Measurements from ENCODE around the gene IRS1. TPM values are rescaled to one million over a fixed set of nuclear protein-coding genes. Genes with fewer than 3 reads are reported as not detected.

IRS1 gene
- total RNA-seq, 1 donor from 2014 or later, result 3.2 TPM

DNA sequence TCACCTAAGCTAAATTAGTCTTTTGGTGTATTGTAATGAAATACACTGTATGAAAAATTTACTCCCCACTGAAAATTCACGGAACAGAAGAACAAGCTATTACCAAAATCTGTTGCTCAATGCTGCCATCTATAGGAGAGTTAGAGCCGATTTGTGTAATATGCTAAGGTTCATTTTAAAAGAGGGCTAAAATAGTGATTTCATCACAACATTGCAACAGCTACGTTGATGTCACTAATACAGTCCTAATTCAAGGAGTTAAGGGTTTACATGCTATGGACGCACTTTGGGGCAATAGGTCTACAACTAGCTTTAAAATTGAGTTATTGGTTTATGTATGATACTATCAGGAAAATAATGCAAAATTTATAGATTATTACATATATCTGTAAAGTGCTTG lies 3.0 kb upstream of the IRS1 start:
- intact Hi-C loops (cut with micrococcal nuclease), result loop anchor here (1.0 to 10.0 kb wide), 6 partner anchors 9 to 1760 kb away; partner anchors contain the start of gene DOCK10
- ATAC-seq (ENCODE audit: low read depth) (no peak), DNase-seq (no peak)
- ChIA-PET POLR2A (interaction anchor here (1.2 to 2.4 kb wide), 4 partner anchors 10 to 168 kb away, joined by 6 to 16 read pairs (median 10); partner anchors contain the start of gene RHBDD1), CTCF (interaction anchor here (0.6 to 6.0 kb wide), 34 partner anchors 9 to 1140 kb away, joined by 3 to 59 read pairs (median 4); partner anchors contain the start of gene RHBDD1)
- Mint-ChIP-seq H3K36me3 (ENCODE audit: low read depth) (no peaks in the 10 kb centered on the region), H3K4me3 (peak overlapping the region; percentile 13), H3K4me1 (peaks cover 25% of the 10 kb centered on the region), H3K9me3 (no peaks in the 10 kb centered on the region), H3K27ac (no peak overlapping the region), H3K27me3 (peaks cover 12% of the 10 kb centered on the region)
- TF ChIP-seq CTCF (IDR thresholded peaks at IDR 0.05), result peak; percentile 87

DNA sequence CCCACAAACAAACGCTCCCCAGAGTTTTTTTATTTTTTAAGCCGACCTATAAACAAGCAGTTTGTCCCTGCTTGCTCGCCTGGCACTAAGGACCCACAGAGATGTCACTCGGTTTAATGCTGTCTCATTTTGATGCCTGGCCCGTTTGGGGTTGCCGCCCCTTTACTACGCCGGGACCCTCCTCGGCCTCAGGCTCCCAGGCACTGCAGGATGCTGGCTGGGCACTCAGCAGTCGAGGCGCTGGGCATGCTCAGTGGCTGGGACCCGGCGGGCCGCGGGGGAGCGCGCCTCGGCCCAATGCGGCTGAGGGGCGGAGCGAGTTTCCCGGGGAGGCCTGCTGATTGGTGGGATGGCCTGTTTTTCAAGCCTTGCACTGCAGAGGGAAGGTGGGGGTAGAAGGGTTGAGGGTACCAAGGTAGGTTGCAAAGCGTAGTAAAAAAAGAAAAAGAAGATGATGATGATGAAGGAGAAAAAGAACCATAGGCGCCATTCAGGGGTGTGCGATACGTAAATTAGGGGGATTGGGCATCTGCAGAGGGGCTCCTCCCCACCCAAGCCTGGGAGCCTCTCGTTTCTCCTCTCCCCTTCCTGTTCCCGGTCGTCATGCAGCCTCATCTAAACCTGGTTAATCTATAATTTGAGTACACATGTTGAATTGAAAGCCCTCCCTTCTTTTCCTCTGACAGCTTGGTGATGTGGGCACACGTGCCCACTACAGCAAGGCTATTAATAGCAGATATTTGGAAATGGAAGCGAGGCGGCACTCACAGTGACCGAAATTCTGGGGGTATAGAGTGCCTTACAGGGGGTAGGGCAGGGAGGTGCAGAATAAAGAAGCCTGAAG lies 1.5 kb upstream of the IRS1 start:
- POLR2A ChIA-PET, result interaction anchor here (1.1 to 3.4 kb wide), 7 partner anchors 9 to 170 kb away, joined by 3 to 34 read pairs (median 6); partner anchors contain the start of gene RHBDD1
- intact Hi-C loops (cut with micrococcal nuclease), result loop anchor here (1.0 to 10.0 kb wide), 6 partner anchors 35 to 1759 kb away; partner anchors contain the start of genes DOCK10 and RHBDD1

DNA sequence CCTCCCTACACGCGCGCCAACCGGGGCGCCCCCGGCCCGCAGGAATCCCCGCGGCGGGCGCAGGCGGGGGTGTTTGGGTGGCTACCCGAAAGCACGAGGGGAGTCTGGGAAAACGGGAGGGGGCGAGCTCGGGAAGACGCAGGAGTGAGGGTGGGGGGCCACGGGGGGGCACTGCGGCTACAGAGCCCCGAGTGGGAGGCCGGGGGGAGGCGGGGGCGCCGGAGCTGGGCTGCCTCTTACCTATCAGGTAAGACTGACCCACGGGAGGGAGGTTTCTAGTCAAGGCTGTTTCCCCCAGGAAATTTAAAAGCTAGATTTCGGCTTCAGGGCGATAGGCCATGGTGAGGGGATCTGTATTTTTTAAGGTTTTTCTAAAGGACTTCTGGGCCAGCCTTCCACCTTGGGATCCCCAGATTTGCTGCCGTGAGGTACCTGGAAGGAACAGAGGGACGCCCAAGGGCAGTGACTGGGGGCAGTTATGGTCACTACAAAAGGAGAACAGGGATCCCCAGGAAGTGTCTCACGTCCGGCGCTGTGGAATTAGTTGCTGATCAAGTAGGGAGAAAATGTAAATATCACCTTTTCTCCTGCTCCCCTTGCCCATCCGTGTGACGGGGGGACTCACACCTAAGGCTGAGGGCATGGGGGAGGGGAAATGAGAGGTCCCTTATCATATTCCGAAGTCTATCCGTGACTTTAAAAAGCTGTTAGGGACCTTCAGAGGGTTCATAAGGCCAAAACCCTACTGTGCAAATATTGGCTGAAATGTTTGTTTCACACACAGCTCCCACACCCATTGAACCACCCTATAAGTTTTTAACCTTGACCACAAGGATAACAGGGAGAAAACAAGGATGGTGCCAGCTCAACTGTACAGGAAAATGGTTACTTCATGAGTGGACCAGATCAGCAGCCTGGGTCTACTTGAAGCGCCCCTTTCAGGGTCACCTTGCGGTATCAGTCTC lies 638 bp upstream of the IRS1 start:
- no peak for TF ChIP-seq CTCF (IDR thresholded peaks at IDR 0.05)
- Mint-ChIP-seq H3K27me3 (peaks cover 5% of the 10 kb centered on the region), H3K36me3 (ENCODE audit: low read depth) (peaks cover 1% of the 10 kb centered on the region), H3K27ac (peak overlapping the region; percentile 77), H3K4me3 (peak overlapping the region; percentile 90), H3K4me1 (peaks cover 33% of the 10 kb centered on the region), H3K9me3 (no peaks in the 10 kb centered on the region)
- intact Hi-C loops (cut with micrococcal nuclease), result loop anchor here (1.0 to 10.0 kb wide), 6 partner anchors 9 to 1758 kb away; partner anchors contain the start of gene DOCK10
- ChIA-PET CTCF (interaction anchor here (0.7 to 6.0 kb wide), 16 partner anchors 11 to 1135 kb away, joined by 3 to 59 read pairs (median 4); partner anchors contain the start of gene RHBDD1), POLR2A (interaction anchor here (0.5 to 3.4 kb wide), 16 partner anchors 8 to 911 kb away, joined by 3 to 34 read pairs (median 4); partner anchors contain the start of gene RHBDD1)
- DNase-seq (peak; percentile 20), ATAC-seq (ENCODE audit: low read depth) (no peak)

More for the DNA sequence above, 1.5 kb upstream of the IRS1 start:
- Mint-ChIP-seq H3K27ac (peak overlapping the region; percentile 77), H3K4me1 (peaks cover 33% of the 10 kb centered on the region), H3K9me3 (no peaks in the 10 kb centered on the region), H3K36me3 (ENCODE audit: low read depth) (peaks cover 1% of the 10 kb centered on the region), H3K27me3 (peaks cover 10% of the 10 kb centered on the region), H3K4me3 (peak overlapping the region; percentile 90)
- DNase-seq (peak; percentile 84), ATAC-seq (ENCODE audit: low read depth) (peak; percentile 78)
- CTCF ChIA-PET, result interaction anchor here (0.5 to 6.0 kb wide), 12 partner anchors 10 to 1135 kb away, joined by 3 to 59 read pairs (median 9); no protein-coding TSS in a partner anchor
- TF ChIP-seq CTCF (IDR thresholded peaks at IDR 0.05), result no peak

GRCh38 chr2:226798422-226799210 lies 1.0 kb downstream of the IRS1 start:
- H3K4me1 Mint-ChIP-seq, result peaks cover 44% of the 10 kb centered on the region
- no peaks in the 10 kb centered on the region for H3K9me3 Mint-ChIP-seq
- H3K36me3 Mint-ChIP-seq (ENCODE audit: low read depth), result peaks cover 1% of the 10 kb centered on the region
- peak overlapping the region; percentile 92 for H3K4me3 Mint-ChIP-seq
- peak; percentile 56 for DNase-seq
- TF ChIP-seq CTCF (IDR thresholded peaks at IDR 0.05), result no peak
- peak; percentile 11 for ATAC-seq (ENCODE audit: low read depth)
- intact Hi-C loops (cut with micrococcal nuclease), result loop anchor here (1.0 to 2.0 kb wide), 4 partner anchors 7 to 494 kb away; no protein-coding TSS in a partner anchor
- ChIA-PET POLR2A (interaction anchor here (0.7 to 3.4 kb wide), 10 partner anchors 8 to 910 kb away, joined by 3 to 34 read pairs (median 6); partner anchors contain the start of gene RHBDD1), CTCF (interaction anchor here (1.1 to 6.0 kb wide), 7 partner anchors 9 to 908 kb away, joined by 3 to 59 read pairs (median 10); partner anchors contain the start of gene RHBDD1)
- peak overlapping the region; percentile 74 for H3K27ac Mint-ChIP-seq
- no peaks in the 10 kb centered on the region for H3K27me3 Mint-ChIP-seq
